A673 (cell line): ENCODE results near the gene PLAC1. TPM values are rescaled to one million over a fixed set of nuclear protein-coding genes. Genes with fewer than 3 reads are reported as not detected.

ENCODE experiments used
- BruUV-seq: library from RNA; stranded (reverse); fragments of 400-500 nt; replicated peaks from 2 replicates; lab custom pipeline; 2021; lab: Mats Ljungman, UMichigan
- CTCF ChIA-PET: fragments of 300-600 bp; sonication (Branson Sonifier 250); formaldehyde crosslinking; loops from one replicate; lab custom pipeline; 2022; ENCODE audit warnings: antibody characterized with exemption; lab: Charles Lee
- POLR2A ChIA-PET: fragments of 300-600 bp; sonication (Branson Sonifier 250); formaldehyde crosslinking; loops from one replicate; lab custom pipeline; 2022; ENCODE audit warnings: antibody characterized with exemption; ENCODE audit not compliant: low non-redundant PET; lab: Charles Lee
- DNase-seq: peaks from one replicate; pipeline ENCODE4 v3.0.0-alpha.2; 2015; ENCODE audit warnings: low spot score
- H3K27ac ChIP-seq: fragments of 200-600 bp; sonication (generic); 2 replicates; pipeline ENCODE4 v1.5.1; 2016; ENCODE audit warnings: mixed run types, low read depth, mild to moderate bottlenecking, mixed read lengths, antibody characterized with exemption, low read length; ENCODE audit not compliant: poor library complexity, severe bottlenecking
- H3K27me3 ChIP-seq: fragments of 200-600 bp; sonication (generic); replicated peaks from 2 replicates; pipeline ENCODE4 v1.6.1; 2017; ENCODE audit warnings: mixed run types, low read depth, mild to moderate bottlenecking, mixed read lengths, antibody characterized with exemption, low read length; ENCODE audit not compliant: insufficient read depth, poor library complexity
- H3K36me3 ChIP-seq: fragments of 200-600 bp; sonication (generic); 2 replicates; pipeline ENCODE4 v1.6.1; 2016; ENCODE audit warnings: mixed run types, mild to moderate bottlenecking, mixed read lengths, antibody characterized with exemption, low read length; ENCODE audit not compliant: insufficient read depth, poor library complexity, severe bottlenecking
- H3K4me1 ChIP-seq: fragments of 200-600 bp; sonication (generic); 2 replicates; pipeline ENCODE4 v1.6.1; 2017; ENCODE audit warnings: mixed run types, mild to moderate bottlenecking, mixed read lengths, antibody characterized with exemption, low read length; ENCODE audit not compliant: insufficient read depth, poor library complexity, severe bottlenecking
- H3K4me3 ChIP-seq: fragments of 200-600 bp; sonication (generic); 2 replicates; pipeline ENCODE4 v1.5.1; 2016; ENCODE audit warnings: low read depth, mixed run types, mild to moderate bottlenecking, mixed read lengths, low read length; ENCODE audit not compliant: poor library complexity, severe bottlenecking
- H3K9me3 ChIP-seq: fragments of 200-600 bp; sonication (generic); 2 replicates; pipeline ENCODE4 v1.6.1; 2016; ENCODE audit warnings: mixed run types, low read depth, mild to moderate bottlenecking, mixed read lengths, antibody characterized with exemption, low read length; ENCODE audit not compliant: poor library complexity, severe bottlenecking
- CTCF ChIP-seq: fragments of 300-800, 200-600 bp; sonication (generic); conservative IDR thresholded peaks from 2 replicates; pipeline ENCODE4 v1.5.1; 2017; ENCODE audit warnings: low read depth, mild to moderate bottlenecking, antibody characterized with exemption, low read length, moderate library complexity, mixed read lengths
- EZH2 ChIP-seq: fragments of 200-600 bp; sonication (generic); IDR thresholded peaks from 2 replicates; pipeline ENCODE4 v1.6.1; 2017; ENCODE audit warnings: borderline replicate concordance, low read depth, mild to moderate bottlenecking, mixed read lengths, antibody characterized with exemption, low read length; ENCODE audit not compliant: poor library complexity, severe bottlenecking
- intact Hi-C: fragments of 100-400 bp; cut with micrococcal nuclease; formaldehyde crosslinking; loops from one replicate; pipeline ENCODE4 v1.10.0; 2022; ENCODE audit not compliant: unreplicated experiment
- total RNA-seq: library from RNA; stranded (reverse); gene quantifications from 2 replicates; pipeline ENCODE4 v1.2.3, GENCODE V29; 2021

The PLAC1 gene
- total RNA-seq, 1 experiment from 2014 or later = 0.43 TPM

DNA sequence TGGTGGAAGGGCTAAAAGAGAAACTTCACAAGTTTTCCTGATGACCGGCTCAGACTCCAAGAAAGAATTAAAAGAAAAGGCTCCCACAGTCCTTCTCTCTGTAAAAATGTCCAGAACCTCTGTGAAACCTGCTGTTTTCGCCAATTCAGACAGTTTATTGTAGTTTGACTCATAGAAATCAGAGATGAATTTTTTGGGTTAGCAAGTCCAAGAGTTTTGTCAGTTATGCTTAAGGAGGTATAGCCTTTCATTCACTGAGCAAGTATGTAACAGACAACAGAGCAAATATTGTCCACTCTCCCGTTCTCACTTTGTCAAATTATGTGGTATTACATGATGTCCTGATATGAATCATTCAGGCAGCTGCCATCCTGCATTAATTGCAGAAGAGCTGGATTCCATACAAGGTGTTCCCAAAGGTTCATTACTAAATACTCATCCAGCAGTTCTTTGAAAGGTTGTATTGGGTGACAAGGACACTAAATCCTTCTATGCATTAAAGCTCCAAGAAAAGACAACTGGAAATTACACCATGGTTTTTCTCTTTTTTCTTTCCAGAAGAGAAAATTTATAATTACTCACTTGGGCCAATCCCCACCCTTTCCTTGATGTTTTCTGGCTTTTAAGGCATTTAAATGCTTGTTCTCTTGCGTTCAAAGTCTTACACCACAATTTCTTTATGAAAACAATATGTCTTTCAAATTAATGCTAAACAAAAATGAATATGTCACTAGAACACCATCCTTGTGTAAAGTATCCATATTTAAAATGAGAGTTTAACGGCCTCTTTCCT lies 30.0 kb upstream of the PLAC1 start:
- BruUV-seq = no TSS peak
- DNase-seq = no peak
- no peak overlapping the region for H3K4me3 ChIP-seq
- ChIA-PET CTCF (no interaction called here), POLR2A (no interaction called here)
- H3K9me3 ChIP-seq = no peaks in the 10 kb centered on the region
- intact Hi-C loops = no loop called here
- no peaks in the 10 kb centered on the region for H3K36me3 ChIP-seq
- H3K4me1 ChIP-seq = no peaks in the 10 kb centered on the region
- TF ChIP-seq EZH2 (no peak), CTCF (no peak)
- H3K27ac ChIP-seq = no peak overlapping the region
- no peaks in the 10 kb centered on the region for H3K27me3 ChIP-seq

DNA sequence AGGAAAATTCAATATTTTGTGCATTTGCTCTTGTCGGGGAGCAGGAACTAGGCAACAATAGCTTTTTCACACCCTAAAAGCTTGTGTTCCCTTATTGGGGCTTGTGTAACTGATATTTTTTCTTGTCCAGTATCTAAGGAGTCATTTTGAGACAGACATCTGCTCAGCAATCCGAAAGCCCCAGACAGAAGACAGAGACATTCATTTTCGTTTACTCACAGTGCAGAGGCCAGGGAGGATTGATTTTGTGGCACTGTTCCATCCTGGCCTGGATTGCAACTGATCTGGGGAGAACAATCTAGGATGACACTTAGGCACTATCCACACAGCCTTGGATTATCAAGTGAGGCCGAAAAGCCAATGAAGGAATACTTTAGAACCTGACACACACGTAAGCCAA lies 27.4 kb upstream of the PLAC1 start:
- no peaks in the 10 kb centered on the region for H3K4me1 ChIP-seq
- CTCF ChIA-PET = no interaction called here
- H3K4me3 ChIP-seq = no peak overlapping the region
- no peaks in the 10 kb centered on the region for H3K27me3 ChIP-seq
- DNase-seq = no peak
- POLR2A ChIA-PET = interaction anchor here (0.6 kb wide), 1 partner anchor 79 kb away, joined by 5 read pairs; no protein-coding TSS in a partner anchor
- intact Hi-C loops = no loop called here
- H3K36me3 ChIP-seq = no peaks in the 10 kb centered on the region
- H3K27ac ChIP-seq = no peak overlapping the region
- TF ChIP-seq EZH2 (no peak), CTCF (no peak)
- no TSS peak for BruUV-seq
- no peaks in the 10 kb centered on the region for H3K9me3 ChIP-seq

- H3K27me3 ChIP-seq = no peaks in the 10 kb centered on the region
- H3K4me3 ChIP-seq = no peak overlapping the region
- ChIA-PET CTCF (no interaction called here), POLR2A (no interaction called here)
- H3K4me1 ChIP-seq = no peaks in the 10 kb centered on the region
- no TSS peak for BruUV-seq
- no peaks in the 10 kb centered on the region for H3K36me3 ChIP-seq
- H3K27ac ChIP-seq = no peak overlapping the region
- no peak for TF ChIP-seq CTCF
- TF ChIP-seq EZH2 = no peak
- H3K9me3 ChIP-seq = no peaks in the 10 kb centered on the region
- intact Hi-C loops = no loop called here
- no peak for DNase-seq
Measured at GRCh38 chrX:134684956-134685355, 26.7 kb upstream of the PLAC1 start.
